Measurements from ENCODE around the gene CHRNA3. TPM values are rescaled to one million over a fixed set of nuclear protein-coding genes. Genes with fewer than 3 reads are reported as not detected.
A peak's percentile ranks its signal among the peaks of the same experiment; 100 is the strongest.

Gene CHRNA3
- polyA plus RNA-seq (ENCODE audit: insufficient read depth in 1 of 5, insufficient read length in 5 of 5, low replicate concordance in 1 of 5), result under 1 TPM; 0.14 to 0.95 (median 0.29) TPM
- long read RNA-seq, donor 1, result 0 reads
- long read RNA-seq, donor 2, result 0 reads
- long read RNA-seq, donor 3, result 0 reads
- long read RNA-seq, donor 4, result 0 reads
- long read RNA-seq, donor 5, result 0 reads
- long read RNA-seq, donor 6, result 0 reads
- long read RNA-seq, donor 7, result 0 reads
- long read RNA-seq, donor 8, result 0 reads

- DNase-seq, result no peak
Observed at GRCh38 chr15:78620527-78621421, at the start of gene CHRNA3. Gene CHRNA3 (minus strand): TSS chr15:78620996. CDS start chr15:78620794, 202 bp downstream.

GRCh38 chr15:78668987-78669386, 48.2 kb upstream of the CHRNA3 start:
- no peak for DNase-seq

GRCh38 chr15:78667578-78668236, 46.9 kb upstream of the CHRNA3 start:
- DNase-seq, result no peak

- DNase-seq, result no peak
Observed at GRCh38 chr15:78666010-78666409, 45.2 kb upstream of the CHRNA3 start.

- no peak for DNase-seq
Observed at GRCh38 chr15:78663703-78664102, 42.9 kb upstream of the CHRNA3 start.

GRCh38 chr15:78662028-78662427, 41.2 kb upstream of the CHRNA3 start:
- DNase-seq, result no peak

- no peak for DNase-seq
Observed at GRCh38 chr15:78661001-78661400, 40.2 kb upstream of the CHRNA3 start.

GRCh38 chr15:78660584-78660983, 39.8 kb upstream of the CHRNA3 start:
- no peak for DNase-seq

- DNase-seq, result no peak
Observed at GRCh38 chr15:78658823-78659222, 38.0 kb upstream of the CHRNA3 start.

GRCh38 chr15:78654272-78654671, 33.5 kb upstream of the CHRNA3 start:
- no peak for DNase-seq

- no peak for DNase-seq
Observed at GRCh38 chr15:78651930-78652615, 31.3 kb upstream of the CHRNA3 start.

GRCh38 chr15:78651007-78651406, 30.2 kb upstream of the CHRNA3 start:
- no peak for DNase-seq

- DNase-seq, result no peak
Observed at GRCh38 chr15:78650022-78650421, 29.2 kb upstream of the CHRNA3 start.

GRCh38 chr15:78645009-78645408, 24.2 kb upstream of the CHRNA3 start:
- no peak for DNase-seq

- DNase-seq, result peak in 1 of 2 donors; percentile 9
Observed at GRCh38 chr15:78642331-78642730, 21.5 kb upstream of the CHRNA3 start.

GRCh38 chr15:78641749-78642275, 21.0 kb upstream of the CHRNA3 start:
- no peak for DNase-seq

- peak in 1 of 2 donors; percentile 8 for DNase-seq
Observed at GRCh38 chr15:78641102-78641748, 20.4 kb upstream of the CHRNA3 start, which contains the start of gene CHRNB4. Gene CHRNB4 (minus strand): TSS chr15:78641210. CDS start chr15:78641133, 77 bp downstream.

- no peak for DNase-seq
Observed at GRCh38 chr15:78640527-78641101, 19.8 kb upstream of the CHRNA3 start.

GRCh38 chr15:78638658-78639314, 18.0 kb upstream of the CHRNA3 start:
- peak; percentile 24 to 45 for DNase-seq
